ENCODE measurements around the gene NUDT8. TPM values are rescaled to one million over a fixed set of nuclear protein-coding genes. Genes with fewer than 3 reads are reported as not detected.

NUDT8 gene
- total RNA-seq, 1 donor from 2014 or later = 3.0 TPM

DNA sequence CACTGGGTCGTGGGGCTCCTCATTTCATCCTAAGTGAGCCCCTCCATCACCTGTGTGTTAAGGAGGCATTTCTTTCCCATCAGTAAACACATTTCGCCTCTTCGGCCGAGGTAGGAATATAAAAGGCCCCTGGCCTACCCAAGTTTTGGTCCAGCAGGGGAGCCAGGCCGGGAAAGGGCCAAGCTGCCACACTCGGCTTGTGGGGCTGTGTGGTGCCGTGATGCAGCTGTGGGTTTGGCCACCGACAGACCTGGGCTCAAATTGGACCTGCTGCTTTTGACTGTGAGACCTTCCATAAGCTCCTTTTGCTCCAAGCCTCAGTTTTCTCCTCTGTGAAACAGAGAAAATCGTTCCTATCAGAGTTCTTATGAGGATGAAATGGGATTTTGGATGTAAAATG lies 22.2 kb downstream of the NUDT8 start:
- H3K27me3 ChIP-seq (ENCODE audit: insufficient read depth, low read length) = no peaks in the 10 kb centered on the region
- H3K9me3 ChIP-seq (ENCODE audit: insufficient read depth, low read depth, low read length) = no peaks in the 10 kb centered on the region
- peaks cover 6% of the 10 kb centered on the region for H3K36me3 ChIP-seq (ENCODE audit: insufficient read depth, low read length)
- Mint-ChIP-seq H3K27ac (ENCODE audit: unreplicated experiment) (peak overlapping the region; percentile 66), H3K9me3 (ENCODE audit: unreplicated experiment) (no peaks in the 10 kb centered on the region), H3K36me3 (ENCODE audit: low read depth, unreplicated experiment) (peaks cover 2% of the 10 kb centered on the region), H3K4me3 (ENCODE audit: unreplicated experiment) (peak overlapping the region; percentile 97), H3K4me1 (ENCODE audit: low read depth, unreplicated experiment) (peaks cover 4% of the 10 kb centered on the region), H3K27me3 (ENCODE audit: low read depth, unreplicated experiment) (peaks cover 2% of the 10 kb centered on the region)
- FAIRE-seq (no peak), DNase-seq (ENCODE audit: low read depth) (no peak)
- H3K9ac ChIP-seq (ENCODE audit: low read length) = peak overlapping the region; percentile 96
- peaks cover 7% of the 10 kb centered on the region for H3K4me1 ChIP-seq (ENCODE audit: insufficient read depth, low read length)
- H3K27ac ChIP-seq (ENCODE audit: low read depth, low read length) = peak overlapping the region; percentile 70
- H3K4me3 ChIP-seq (ENCODE audit: insufficient read depth, low read depth, low read length) = peak overlapping the region; percentile 89
- no peaks in the 10 kb centered on the region for H4K20me1 ChIP-seq (ENCODE audit: insufficient read depth, low read length)
- peak overlapping the region; percentile 95 for H2AFZ ChIP-seq (ENCODE audit: low read depth, low read length)
- TF ChIP-seq EZH2 (IDR thresholded peaks at IDR 0.05; ENCODE audit: insufficient read depth, low read length) = no peak
- TF ChIP-seq, protein P1, sequence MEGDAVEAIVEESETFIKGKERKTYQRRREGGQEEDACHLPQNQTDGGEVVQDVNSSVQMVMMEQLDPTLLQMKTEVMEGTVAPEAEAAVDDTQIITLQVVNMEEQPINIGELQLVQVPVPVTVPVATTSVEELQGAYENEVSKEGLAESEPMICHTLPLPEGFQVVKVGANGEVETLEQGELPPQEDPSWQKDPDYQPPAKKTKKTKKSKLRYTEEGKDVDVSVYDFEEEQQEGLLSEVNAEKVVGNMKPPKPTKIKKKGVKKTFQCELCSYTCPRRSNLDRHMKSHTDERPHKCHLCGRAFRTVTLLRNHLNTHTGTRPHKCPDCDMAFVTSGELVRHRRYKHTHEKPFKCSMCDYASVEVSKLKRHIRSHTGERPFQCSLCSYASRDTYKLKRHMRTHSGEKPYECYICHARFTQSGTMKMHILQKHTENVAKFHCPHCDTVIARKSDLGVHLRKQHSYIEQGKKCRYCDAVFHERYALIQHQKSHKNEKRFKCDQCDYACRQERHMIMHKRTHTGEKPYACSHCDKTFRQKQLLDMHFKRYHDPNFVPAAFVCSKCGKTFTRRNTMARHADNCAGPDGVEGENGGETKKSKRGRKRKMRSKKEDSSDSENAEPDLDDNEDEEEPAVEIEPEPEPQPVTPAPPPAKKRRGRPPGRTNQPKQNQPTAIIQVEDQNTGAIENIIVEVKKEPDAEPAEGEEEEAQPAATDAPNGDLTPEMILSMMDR (IDR thresholded peaks at IDR 0.05; ENCODE audit: insufficient read depth, low read depth, low read length) = no peak
- peaks cover 17% of the 10 kb centered on the region for H3K79me2 ChIP-seq (ENCODE audit: insufficient read depth, low read length)
- peak overlapping the region; percentile 98 for H3K4me2 ChIP-seq (ENCODE audit: low read length)

DNA sequence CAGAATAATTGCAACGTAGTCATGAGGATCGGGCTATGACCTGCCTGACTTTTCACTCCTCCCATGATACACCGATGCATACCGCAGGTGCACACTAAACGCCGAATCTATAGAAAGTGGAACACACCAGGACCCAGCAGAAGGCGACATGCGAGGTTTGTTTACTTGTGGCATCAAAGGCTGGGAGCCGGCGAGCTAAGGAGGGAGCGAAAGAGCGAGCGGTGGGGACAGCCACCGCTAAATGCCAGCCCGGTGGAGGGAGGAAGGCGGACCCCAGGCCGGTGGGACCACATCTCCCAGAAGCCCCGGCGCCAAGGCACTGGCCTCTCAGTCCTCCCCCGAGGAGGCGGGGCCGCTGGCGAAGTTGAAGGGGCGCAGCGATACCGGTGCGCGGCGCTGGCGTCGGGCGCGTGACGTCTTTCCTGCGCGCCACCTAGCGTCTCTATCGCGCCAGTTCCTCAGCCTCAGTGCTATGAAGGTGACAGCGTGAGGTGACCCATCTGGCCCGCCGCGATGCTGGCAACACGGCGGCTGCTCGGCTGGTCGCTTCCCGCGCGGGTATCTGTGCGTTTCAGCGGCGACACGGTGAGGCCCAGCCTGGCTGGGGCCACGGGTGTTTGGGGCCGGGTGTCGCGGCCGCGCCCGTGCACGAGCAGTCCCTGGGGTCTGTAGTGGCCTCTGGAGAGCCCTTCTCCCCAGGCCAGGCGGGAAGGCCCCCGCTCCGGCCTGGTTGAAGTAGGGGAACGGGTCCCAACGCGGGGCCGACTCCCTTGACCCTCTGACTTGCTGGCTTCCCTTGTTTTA lies 23.0 kb downstream of the NUDT8 start, which contains the start of gene NDUFV1:
TSS of gene NDUFV1 (plus strand) at position 445 of the 804 bp plus-strand sequence. CDS start at position 514, 69 bp downstream.
- H3K9me3 Mint-ChIP-seq (ENCODE audit: unreplicated experiment) = no peaks in the 10 kb centered on the region
- H3K27me3 Mint-ChIP-seq (ENCODE audit: low read depth, unreplicated experiment) = peaks cover 2% of the 10 kb centered on the region
- H3K4me2 ChIP-seq (ENCODE audit: low read length) = peak within 1 kb of the TSS; percentile 98
- H3K79me2 ChIP-seq (ENCODE audit: insufficient read depth, low read length) = peaks cover 17% of the 10 kb centered on the region
- H3K9ac ChIP-seq (ENCODE audit: low read length) = peak within 1 kb of the TSS; percentile 96
- peak within 1 kb of the TSS; percentile 70 for H3K27ac ChIP-seq (ENCODE audit: low read depth, low read length)
- peak within 1 kb of the TSS; percentile 89 for H3K4me3 ChIP-seq (ENCODE audit: insufficient read depth, low read depth, low read length)
- no peaks in the 10 kb centered on the region for H3K27me3 ChIP-seq (ENCODE audit: insufficient read depth, low read length)
- no peaks in the 10 kb centered on the region for H3K36me3 Mint-ChIP-seq (ENCODE audit: low read depth, unreplicated experiment)
- peak; percentile 76 for DNase-seq (ENCODE audit: low read depth)
- H3K36me3 ChIP-seq (ENCODE audit: insufficient read depth, low read length) = peaks cover 6% of the 10 kb centered on the region
- H3K4me1 ChIP-seq (ENCODE audit: insufficient read depth, low read length) = peaks cover 7% of the 10 kb centered on the region
- H2AFZ ChIP-seq (ENCODE audit: low read depth, low read length) = peak within 1 kb of the TSS; percentile 95
- peak within 1 kb of the TSS; percentile 86 for H3K27ac Mint-ChIP-seq (ENCODE audit: unreplicated experiment)
- H3K4me3 Mint-ChIP-seq (ENCODE audit: unreplicated experiment) = peak within 1 kb of the TSS; percentile 97
- H3K4me1 Mint-ChIP-seq (ENCODE audit: low read depth, unreplicated experiment) = peaks cover 4% of the 10 kb centered on the region
- no peaks in the 10 kb centered on the region for H3K9me3 ChIP-seq (ENCODE audit: insufficient read depth, low read depth, low read length)
- FAIRE-seq = no peak
- TF ChIP-seq, protein P1 (IDR thresholded peaks at IDR 0.05; ENCODE audit: insufficient read depth, low read depth, low read length) = peak; percentile 38
- TF ChIP-seq EZH2 (IDR thresholded peaks at IDR 0.05; ENCODE audit: insufficient read depth, low read length) = no peak
- no peaks in the 10 kb centered on the region for H4K20me1 ChIP-seq (ENCODE audit: insufficient read depth, low read length)

DNA sequence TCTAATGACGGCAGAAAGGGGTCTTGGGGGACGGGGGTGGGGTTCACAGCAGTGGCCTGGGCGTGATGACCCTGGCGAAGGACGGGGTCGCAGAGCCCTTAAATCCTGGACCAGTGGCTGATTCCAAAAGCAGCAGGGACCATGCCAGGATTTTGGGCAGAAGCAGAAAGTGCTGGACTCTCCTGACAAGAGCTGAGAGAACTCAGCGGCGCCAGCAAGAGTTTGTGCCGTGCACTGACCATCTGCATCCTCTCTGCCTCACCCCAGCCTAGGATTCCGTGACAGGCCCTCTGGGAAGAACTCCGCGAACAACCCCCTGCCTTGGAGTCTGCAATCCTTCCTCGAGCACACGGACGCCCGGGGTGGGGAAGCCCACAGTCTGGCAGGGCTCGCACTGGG lies 23.6 kb downstream of the NUDT8 start:
- Histone ChIP-seq H3K79me2 (ENCODE audit: insufficient read depth, low read length) (peaks cover 17% of the 10 kb centered on the region), H3K9ac (ENCODE audit: low read length) (peak overlapping the region; percentile 96), H3K27ac (ENCODE audit: low read depth, low read length) (no peak overlapping the region), H3K4me2 (ENCODE audit: low read length) (peak overlapping the region; percentile 98), H3K27me3 (ENCODE audit: insufficient read depth, low read length) (no peaks in the 10 kb centered on the region), H2AFZ (ENCODE audit: low read depth, low read length) (peak overlapping the region; percentile 95), H3K36me3 (ENCODE audit: insufficient read depth, low read length) (peaks cover 6% of the 10 kb centered on the region), H4K20me1 (ENCODE audit: insufficient read depth, low read length) (no peaks in the 10 kb centered on the region), H3K9me3 (ENCODE audit: insufficient read depth, low read depth, low read length) (no peaks in the 10 kb centered on the region), H3K4me3 (ENCODE audit: insufficient read depth, low read depth, low read length) (peak overlapping the region; percentile 89), H3K4me1 (ENCODE audit: insufficient read depth, low read length) (peaks cover 7% of the 10 kb centered on the region)
- FAIRE-seq = no peak
- peak overlapping the region; percentile 86 for H3K27ac Mint-ChIP-seq (ENCODE audit: unreplicated experiment)
- TF ChIP-seq EZH2 (IDR thresholded peaks at IDR 0.05; ENCODE audit: insufficient read depth, low read length) = no peak
- TF ChIP-seq, protein P1 (IDR thresholded peaks at IDR 0.05; ENCODE audit: insufficient read depth, low read depth, low read length) = no peak
- H3K4me3 Mint-ChIP-seq (ENCODE audit: unreplicated experiment) = peak overlapping the region; percentile 97
- peaks cover 2% of the 10 kb centered on the region for H3K27me3 Mint-ChIP-seq (ENCODE audit: low read depth, unreplicated experiment)
- DNase-seq (ENCODE audit: low read depth) = peak; percentile 16
- H3K9me3 Mint-ChIP-seq (ENCODE audit: unreplicated experiment) = no peaks in the 10 kb centered on the region
- H3K4me1 Mint-ChIP-seq (ENCODE audit: low read depth, unreplicated experiment) = peaks cover 4% of the 10 kb centered on the region
- H3K36me3 Mint-ChIP-seq (ENCODE audit: low read depth, unreplicated experiment) = no peaks in the 10 kb centered on the region

All from astrocyte (in vitro differentiated cells and primary cell).